Measurements from ENCODE around the gene ANKRD50.

GRCh38 chr4:124640022-124640730 lies 72.4 kb downstream of the ANKRD50 start:
- TF ChIP-seq CTCF (IDR thresholded peaks at IDR 0.05) (no peak), POLR2A (IDR thresholded peaks at IDR 0.05) (no peak)

Data from esophagus squamous epithelium (tissue), 4 donors.